GM13977 (cell line): ENCODE results near the gene POLRMT.

Experiments used
- DNase-seq: peaks from one replicate; pipeline ENCODE4 v3.0.0; 2012; ENCODE audit warnings: low spot score
- CTCF ChIP-seq: IDR thresholded peaks from 2 replicates; pipeline ENCODE4 v1.5.1; 2012; ENCODE audit warnings: mild to moderate bottlenecking, control low read depth; ENCODE audit not compliant: insufficient read depth; ENCODE audit errors: extremely low read depth, missing control alignments
- in situ Hi-C: fragments of 300-500 bp; cut with MboI; formaldehyde crosslinking; loops from one replicate; pipeline ENCODE4 v1.12.0; 2022; ENCODE audit warnings: low sequenced_read_pairs, low pct_unique_long_range_greater_than_20kb, mixed read lengths, inconsistent platforms; ENCODE audit not compliant: unreplicated experiment

The POLRMT gene

GRCh38 chr19:593505-593904 lies 39.8 kb downstream of the POLRMT start:
- TF ChIP-seq CTCF = no peak
- DNase-seq = no peak
- in situ Hi-C loops = loop anchor here (25.0 kb wide), 1 partner anchor 144 kb away; no protein-coding TSS in a partner anchor

DNA sequence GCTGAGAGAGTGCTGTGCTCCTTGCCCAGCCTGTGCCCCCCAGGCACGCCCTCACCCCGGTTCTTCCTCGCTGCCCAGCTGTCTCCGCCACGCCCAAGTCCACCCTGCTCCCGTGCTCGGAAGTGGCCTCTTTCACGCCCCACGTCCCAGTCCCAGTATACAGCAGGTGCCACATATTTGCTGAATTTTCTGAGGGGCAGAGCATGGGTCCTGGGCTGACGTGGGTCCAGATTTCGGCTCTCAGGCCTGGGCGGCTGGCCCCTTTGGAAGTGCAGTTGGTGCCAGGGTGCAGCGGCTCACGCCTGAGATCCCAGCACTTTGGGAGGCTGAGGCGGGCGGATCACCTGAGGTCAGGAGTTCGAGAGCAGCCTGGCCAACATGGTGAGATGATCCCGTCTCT lies 40.3 kb downstream of the POLRMT start:
- no peak for TF ChIP-seq CTCF
- in situ Hi-C loops = loop anchor here (25.0 kb wide), 1 partner anchor 144 kb away; no protein-coding TSS in a partner anchor

GRCh38 chr19:592101-592500 lies 41.2 kb downstream of the POLRMT start:
- in situ Hi-C loops = loop anchor here (25.0 kb wide), 1 partner anchor 145 kb away; no protein-coding TSS in a partner anchor
- DNase-seq = no peak
- TF ChIP-seq CTCF = no peak

More for the DNA sequence above, 40.3 kb downstream of the POLRMT start:
- no peak for DNase-seq

- TF ChIP-seq CTCF = no peak
- DNase-seq = no peak
- in situ Hi-C loops = loop anchor here (25.0 kb wide), 1 partner anchor 146 kb away; no protein-coding TSS in a partner anchor
Observed at GRCh38 chr19:591099-591958, 42.0 kb downstream of the POLRMT start.

DNA sequence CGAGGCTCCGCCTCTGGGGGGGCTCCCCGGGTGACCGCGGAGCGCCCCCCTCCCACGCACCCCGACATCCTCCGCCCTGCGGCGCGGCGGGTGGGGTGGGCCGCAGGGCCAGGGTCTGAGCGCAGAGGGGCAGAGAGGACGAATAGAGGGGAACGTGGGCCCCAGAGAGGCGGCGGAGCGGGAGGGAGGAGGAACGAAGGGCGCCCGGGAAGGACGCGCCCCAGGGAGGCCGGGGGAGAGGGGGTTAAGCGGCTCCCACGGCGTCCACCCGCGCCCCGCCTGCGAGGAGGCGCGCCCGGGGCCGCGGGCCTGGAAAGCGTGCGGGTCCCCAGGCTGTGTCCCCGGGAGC lies 42.6 kb downstream of the POLRMT start:
- DNase-seq = no peak
- in situ Hi-C loops = loop anchor here (25.0 kb wide), 1 partner anchor 147 kb away; no protein-coding TSS in a partner anchor
- no peak for TF ChIP-seq CTCF

- no peak for DNase-seq
Observed at GRCh38 chr19:590396-590745, 43.0 kb downstream of the POLRMT start.

More at GRCh38 chr19:590396-590745, 43.0 kb downstream of the POLRMT start:
- in situ Hi-C loops = loop anchor here (25.0 kb wide), 1 partner anchor 147 kb away; no protein-coding TSS in a partner anchor
- TF ChIP-seq CTCF = no peak
